HG03521 (cell line): Measurements from ENCODE around the gene ENTPD1.
"Not testable (repeated sequence)": the region's sequence is repeated elsewhere in the genome, so short reads cannot be mapped to it uniquely, and the experiment has no call there.

Experiments
- ATAC-seq: cut with Tn5 transposase; IDR thresholded peaks from one replicate; pipeline ENCODE4 v1.9.1; 2021; ENCODE audit warnings: mild to moderate bottlenecking, moderate library complexity; ENCODE audit not compliant: unreplicated experiment

The ENTPD1 gene

DNA sequence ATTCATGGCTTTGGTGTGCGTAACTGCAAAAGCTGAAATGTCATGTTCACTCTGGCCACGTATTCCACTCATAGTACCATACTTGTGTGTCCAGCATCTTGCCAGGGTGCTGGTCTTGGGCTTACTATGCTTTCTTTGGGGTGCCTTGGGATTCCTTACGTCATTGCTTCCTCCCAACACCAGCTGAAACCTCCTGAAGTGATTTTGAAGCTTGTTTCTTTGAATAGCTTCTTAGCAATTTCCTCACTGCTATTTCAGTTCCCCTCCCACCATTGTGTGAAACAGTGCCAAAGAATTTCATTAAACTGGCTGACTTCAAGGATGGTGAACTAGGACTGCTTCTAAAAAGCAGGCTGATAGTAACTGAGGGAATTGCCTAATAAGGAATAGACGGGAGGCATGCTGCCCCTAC, 36.9 kb downstream of the ENTPD1 start:
- ATAC-seq: no peak

DNA sequence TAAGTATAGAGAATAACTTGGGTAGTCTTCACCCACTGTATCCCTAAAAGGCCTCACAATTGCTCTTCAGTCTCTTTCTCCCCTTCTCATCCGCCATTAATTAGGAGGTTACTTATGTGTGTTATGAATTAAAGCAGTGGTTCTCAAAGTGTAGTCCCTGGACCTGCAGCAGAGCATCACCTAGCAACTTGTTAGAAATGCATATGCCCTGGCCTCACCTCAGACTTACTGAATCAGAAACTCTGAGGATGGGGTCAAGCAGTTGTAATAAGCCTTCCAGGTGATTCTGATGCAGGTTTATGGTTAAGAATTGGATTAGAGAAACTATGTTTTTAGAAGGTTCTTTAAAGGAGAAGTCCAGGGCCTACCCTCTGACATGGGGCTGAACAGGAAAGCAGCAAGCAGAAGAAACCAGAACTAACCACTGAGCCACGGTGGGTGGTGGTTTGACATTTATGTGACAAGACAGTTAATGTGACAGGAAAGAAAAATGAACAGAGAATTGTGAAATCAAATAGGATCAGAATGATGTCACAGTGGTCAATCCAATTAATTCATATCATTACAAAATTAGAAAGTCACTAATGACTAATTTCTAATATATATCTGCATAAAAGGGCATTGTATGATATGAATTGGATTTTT, 37.6 kb downstream of the ENTPD1 start:
- no peak for ATAC-seq

DNA sequence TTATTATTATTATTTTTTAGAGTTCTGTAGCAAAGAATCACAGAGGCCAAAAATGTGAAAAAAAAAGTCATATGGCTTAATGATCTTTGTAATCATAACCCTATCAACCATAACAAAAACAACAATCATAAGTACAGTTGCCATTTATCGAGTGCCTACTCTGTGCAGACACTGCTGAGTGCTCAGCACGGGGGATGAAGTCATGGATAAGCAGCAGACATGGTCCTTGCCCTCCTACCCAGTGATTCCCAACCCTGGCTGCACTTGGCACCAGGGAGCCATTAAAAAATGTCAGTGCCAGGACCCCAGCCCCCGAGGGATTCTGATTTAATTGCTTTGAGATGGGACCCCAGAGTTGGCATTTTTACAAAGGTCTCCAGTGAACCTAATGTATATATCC, 38.2 kb downstream of the ENTPD1 start:
- no peak for ATAC-seq

DNA sequence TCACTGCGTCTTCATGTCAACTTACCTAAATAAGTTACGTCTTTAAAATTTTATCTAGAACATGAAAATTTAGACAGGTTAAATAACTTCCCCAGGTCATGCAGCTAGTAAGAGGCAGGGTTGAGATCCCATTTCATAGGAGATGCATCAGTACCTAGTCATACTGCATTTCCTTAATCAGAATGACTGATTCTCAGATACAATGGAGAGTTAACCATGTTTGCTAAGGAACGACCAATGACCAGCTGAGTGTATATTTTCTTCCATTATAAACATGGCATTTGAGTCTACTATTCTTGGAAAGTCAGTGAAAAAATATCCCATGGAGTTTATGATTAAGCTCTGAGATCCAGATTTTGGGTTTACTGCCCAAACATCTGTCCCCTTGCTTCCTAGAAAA, 39.6 kb downstream of the ENTPD1 start:
- no peak for ATAC-seq

DNA sequence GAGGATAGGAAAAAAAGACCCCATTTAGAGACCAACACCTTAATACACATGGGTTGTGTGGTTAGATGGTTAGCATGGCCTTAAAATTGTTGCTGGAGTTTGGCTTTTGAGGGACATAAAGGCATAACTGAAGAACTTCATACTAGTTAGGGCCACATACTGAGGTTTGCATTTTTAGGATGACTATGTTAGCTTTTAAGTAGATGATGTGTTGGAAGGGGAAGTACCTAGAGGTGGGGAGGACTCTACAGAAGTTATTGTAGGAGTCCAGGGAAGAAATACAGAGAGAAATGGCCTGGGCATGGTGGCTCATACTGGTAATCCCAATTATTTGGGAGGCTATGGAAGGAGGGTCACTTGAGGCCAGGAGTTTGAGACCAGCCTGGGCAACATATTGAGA, 40.5 kb downstream of the ENTPD1 start:
- ATAC-seq: no peak

DNA sequence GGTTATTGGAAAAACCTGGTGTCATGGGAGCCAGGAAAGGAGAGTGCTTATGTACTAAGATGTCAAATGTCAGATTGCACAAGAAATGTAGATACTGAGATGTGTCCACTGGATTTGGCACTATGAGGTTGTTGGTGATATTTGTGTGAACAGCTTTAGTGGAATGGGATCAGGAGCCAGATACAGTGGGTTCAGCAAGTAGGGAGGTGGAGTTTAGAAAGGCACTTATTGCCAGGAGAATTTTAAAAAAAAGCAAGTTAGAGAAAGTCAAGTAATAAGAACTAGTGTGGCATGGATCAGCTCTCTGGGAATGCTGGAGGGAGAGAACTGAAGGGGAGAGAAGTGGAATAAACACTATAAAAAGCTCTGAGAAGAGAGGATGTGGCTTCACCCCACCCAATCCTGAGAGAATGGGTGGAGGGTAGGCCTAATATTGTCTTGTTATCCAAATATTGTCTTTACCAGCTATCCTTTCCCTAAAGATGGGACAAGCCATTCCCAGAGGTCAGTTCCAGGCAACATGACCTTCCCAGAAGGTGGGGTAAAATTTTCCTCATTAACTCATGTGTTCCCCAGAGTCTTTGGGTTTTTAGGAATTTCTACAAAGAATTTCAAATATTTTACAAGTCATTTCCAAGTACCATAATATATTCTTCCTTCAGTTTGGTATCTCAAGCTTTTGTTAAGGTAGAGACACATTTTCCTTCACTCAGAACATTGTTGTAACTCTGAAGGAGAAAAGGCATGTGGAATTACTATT, 42.3 kb downstream of the ENTPD1 start:
- no peak for ATAC-seq

DNA sequence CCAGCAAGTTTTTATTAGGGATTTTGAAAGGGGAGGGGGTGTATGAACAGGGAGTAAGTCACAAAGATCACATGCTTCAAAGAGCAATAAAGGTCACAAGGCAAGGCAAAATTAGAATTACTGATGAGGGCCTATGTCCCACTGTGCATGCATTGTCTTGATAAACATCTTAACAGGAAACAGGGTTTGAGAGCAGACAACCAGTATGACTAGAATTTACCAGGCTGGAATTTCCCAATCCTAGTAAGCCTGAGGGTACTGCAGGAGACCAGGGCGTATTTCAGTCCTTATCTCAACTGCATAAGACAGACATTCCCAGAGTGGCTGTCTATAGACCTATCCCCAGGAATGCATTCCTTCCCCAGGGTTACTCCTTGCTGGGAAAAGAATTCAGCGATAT, 44.3 kb downstream of the ENTPD1 start:
- ATAC-seq: not testable (repeated sequence)

DNA sequence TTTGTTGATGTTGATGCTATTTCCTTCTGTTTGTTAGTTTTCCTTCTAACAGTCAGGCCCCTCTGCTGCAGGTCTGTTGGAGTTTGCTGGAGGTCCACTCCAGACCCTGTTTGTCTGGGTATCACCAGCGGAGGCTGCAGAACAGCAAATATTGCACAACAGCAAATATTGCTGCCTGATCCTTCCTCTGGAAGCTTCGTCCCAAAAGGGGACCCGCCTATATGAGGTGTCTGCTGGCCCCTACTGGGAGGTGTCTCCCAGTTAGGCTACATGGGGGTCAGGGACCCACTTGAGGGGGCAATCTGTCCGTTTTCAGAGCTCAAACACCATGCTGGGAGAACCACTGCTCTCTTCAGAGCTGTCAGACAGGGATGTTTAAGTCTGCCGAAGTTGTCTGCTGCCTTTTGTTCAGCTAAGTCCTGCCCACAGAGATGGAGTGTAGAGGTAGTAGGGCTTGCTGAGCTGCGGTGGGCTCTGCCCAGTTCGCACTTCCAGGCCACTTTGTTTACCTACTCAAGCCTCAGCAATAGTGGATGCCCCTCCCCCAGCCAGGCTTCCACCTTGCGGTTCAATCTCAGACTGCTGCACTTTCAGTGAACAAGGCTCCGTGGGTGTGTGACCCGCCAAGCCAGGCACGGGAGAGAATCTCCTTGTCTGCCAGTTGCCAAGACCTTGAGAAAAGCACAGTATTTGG, 50.9 kb downstream of the ENTPD1 start:
- not testable (repeated sequence) for ATAC-seq

DNA sequence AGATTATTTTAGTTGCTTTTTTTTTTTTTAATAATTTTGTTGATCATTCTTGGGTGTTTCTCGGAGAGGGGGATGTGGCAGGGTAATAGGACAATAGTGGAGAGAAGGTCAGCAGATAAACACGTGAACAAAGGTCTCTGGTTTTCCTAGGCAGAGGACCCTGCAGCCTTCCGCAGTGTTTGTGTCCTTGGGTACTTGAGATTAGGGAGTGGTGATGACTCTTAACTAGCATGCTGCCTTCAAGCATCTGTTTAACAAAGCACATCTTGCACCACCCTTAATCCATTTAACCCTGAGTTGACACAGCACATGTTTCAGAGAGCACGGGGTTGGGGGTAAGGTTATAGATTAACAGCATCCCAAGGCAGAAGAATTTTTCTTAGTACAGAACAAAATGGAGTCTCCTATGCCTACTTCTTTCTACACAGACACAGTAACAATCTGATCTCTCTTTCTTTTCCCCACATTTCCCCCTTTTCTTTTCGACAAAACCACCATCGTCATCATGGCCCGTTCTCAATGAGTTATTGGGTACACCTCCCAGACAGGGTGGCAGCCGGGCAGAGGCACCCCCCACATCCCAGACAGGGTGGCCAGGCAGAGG, 52.8 kb downstream of the ENTPD1 start:
- ATAC-seq: not testable (repeated sequence)

DNA sequence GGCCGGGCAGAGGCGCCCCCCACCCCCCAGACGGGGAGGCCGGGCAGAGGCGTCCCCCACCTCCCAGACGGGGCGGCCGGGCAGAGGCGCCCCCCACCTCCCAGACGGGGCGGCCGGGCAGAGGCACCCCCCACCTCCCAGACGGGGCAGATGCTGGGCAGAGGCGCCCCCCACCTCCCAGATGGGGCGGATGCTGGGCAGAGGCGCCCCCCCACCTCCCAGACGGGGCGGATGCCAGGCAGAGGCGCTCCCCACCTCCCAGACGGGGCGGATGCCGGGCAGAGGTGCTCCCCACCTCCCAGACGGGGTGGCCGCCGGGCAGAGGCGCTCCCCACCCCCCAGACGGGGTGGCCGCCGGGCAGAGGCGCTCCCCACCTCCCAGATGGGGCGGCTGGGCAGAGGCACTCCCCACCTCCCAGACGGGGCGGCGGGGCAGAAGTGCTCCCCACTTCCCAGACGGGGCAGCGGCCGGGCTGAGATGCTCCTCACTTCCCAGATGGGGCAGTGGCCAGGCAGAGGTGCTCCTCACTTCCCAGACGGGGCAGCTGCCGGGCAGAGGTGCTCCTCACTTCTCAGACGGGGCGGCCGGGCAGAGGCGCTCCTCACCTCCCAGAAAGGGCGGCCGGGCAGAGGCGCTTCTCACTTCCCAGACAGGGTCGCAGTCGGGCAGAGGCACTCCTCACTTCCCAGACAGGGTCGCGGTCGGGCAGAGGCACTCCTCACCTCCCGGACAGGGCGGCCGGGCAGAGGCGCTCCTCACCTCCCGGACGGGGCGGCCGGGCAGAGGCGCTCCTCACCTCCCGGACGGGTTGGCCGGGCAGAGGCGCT, 53.6 kb downstream of the ENTPD1 start:
- ATAC-seq: no peak

DNA sequence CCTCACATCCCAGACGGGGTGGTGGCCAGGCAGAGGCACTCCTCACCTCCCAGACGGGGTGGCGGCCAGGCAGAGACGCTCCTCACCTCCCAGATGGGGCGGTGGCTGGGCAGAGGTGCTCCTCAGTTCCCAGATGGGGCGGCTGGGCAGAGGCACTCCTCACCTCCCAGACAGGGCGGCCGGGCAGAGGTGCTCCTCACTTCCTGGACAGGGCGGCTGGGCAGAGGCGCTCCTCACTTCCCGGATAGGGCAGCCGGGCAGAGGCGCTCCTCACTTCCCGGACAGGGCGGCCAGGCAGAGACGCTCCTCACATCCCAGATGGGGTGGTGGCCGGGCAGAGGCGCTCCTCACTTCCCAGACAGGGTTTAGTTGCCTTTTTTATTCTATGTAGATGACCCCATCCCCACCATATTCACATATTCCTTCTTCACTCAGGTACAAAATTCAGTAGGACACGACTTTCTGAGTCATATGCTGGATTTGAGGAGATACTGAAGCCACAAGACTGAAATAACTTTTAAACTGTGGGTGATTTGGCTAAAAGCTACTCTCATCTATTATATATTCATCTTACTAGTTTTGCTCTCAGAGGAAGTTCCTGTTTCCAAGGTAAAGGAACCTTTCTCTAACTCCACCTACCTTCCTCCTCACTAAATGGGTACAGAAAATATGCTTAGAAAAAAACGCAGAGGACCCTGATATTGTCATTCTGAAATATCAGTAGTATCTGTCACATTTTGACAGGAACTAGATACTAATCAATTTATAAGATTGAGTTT, 54.4 kb downstream of the ENTPD1 start:
- ATAC-seq: no peak

DNA sequence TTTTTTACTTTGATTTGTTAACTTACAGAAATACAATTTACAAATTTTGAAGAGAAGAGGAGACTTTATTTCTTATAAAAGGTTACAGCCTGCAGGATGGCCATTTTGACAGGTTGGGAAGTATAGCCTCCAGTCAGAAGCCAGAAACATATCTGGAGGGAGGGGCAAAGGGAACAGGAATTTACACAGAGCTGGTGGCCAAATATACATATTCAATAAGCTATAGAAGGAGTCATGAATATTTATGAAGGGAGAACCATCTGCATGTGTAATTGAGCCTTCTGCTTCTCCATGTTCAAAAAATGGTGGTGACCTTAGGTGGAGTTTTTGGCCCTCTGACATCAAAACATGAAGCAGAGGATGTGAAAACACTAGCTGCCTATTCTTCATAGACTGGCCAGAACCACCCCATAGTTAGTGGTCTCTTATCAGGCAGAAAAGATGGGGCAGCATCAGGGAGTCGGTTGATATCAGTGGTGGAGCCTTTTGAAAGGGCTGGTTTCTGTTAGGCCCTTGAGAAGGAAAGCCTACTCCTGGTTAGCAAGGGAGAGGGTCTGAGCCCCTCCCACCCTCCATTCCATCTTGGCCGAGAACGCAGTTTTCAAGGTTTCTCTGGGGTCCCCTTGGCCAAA, 57.2 kb downstream of the ENTPD1 start:
- ATAC-seq: no peak

DNA sequence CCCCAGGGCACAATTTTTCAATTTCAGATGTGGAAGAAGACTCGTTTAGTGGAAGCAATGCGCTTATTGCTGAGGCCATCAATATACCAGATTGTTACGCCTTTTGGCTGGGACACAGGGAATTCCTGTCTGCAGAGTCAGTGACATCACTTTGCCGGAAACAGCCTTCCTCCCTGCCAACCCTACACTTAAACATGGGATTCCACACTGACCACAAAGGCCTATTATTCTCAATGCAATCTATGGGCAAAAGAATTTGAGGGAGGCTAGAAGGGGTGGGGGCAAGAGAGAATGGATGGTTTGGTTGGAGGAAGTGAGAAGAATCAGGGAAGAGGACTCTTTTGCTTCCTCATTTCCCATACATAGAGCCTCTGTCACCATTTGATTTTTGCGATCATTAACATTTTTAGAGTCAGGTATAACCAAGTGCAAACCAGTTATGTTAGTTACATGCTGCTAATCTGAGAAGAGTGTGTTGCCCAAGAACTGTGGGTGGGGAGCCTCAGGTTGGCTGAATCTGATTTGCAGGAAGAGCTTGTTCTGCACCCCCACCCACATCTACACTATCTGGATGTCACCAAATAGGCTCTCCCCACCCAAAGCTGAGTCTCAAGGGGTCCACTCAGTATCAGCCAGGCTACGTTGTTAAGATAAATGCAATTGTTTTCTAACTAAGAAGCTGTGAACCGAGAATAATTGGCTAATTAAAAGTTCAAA, 58.2 kb downstream of the ENTPD1 start:
- no peak for ATAC-seq

DNA sequence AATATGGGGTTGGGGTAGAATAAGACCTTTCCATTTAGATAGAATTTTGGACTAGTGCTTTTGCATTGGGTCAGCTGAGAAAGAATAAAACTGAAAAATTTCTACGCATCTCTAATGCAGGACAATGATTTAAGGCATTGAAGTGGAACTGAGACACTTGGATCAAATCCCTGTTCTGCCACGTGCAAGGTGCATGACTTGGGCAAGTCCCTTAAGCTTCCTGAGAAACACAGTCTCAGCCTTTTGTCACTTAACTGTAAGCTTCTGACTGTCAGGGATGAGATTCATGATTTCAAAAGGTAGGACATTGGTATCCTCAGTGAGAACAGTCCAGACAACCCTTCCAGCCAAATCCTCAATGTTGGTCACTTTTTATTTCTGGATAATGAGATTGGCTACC, 59.2 kb downstream of the ENTPD1 start:
- no peak for ATAC-seq

DNA sequence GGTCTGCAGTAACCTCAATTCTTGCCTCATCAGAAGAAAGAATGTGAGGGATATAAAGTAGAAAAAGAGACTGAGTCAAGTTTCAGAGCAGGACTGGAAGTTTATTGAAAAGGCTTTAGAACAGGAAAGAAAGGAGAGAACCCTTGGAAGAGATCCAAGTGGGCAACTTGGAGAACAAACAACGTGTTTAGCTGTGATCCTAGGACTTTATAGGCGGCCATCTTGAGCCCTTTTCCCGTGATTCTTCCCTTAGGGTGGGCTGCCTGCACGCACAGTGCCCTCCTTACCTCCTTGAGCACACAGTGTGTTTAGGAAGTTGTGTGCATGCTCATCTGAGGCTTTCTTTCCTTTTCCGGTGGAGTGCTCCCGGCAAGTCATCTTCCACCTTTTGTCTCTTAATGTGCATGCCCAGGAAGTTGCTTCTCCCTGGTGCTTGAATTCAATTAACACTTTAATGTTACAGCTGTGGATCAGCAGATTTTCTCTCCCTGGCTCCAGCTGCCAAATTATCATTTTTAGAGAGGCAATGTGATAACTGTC, 59.8 kb downstream of the ENTPD1 start:
- ATAC-seq: no peak

DNA sequence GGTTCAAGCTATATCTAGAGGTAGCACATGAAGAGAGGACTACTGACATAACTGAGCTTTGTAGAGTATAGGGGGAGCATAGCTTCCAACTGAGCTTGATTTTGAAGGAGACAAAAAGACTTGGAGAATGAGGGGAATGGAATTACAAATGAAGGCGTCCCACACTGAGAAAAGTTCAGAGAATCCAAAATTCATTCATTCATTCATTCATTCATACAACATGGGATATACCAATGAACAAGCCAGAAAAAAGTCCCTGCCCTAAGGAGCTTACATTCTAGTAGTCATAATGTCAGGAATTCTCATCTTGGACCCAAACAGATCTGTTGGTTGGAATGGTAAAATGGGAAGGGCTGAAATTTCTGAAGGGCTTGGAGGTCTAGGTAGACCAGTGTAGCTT, 62.0 kb downstream of the ENTPD1 start:
- no peak for ATAC-seq

DNA sequence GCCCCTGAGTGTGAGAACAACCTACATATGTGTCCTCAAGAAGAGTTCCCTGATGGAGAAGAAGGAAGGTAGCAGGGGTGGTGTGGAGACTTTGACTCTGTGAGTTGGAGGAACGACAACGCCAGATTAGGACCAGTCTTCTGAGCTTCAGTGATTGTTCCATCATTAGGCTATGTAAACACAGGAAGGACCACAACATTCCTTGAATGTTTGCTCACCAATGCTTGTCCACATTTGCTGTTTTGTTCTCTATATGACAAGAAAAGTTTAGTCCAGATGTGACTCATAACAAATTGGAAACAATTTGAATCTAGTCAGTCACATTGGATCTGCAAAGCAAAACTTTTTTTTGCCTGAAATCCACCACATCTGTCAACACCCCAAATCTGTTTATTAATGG, 62.7 kb downstream of the ENTPD1 start:
- no peak for ATAC-seq

DNA sequence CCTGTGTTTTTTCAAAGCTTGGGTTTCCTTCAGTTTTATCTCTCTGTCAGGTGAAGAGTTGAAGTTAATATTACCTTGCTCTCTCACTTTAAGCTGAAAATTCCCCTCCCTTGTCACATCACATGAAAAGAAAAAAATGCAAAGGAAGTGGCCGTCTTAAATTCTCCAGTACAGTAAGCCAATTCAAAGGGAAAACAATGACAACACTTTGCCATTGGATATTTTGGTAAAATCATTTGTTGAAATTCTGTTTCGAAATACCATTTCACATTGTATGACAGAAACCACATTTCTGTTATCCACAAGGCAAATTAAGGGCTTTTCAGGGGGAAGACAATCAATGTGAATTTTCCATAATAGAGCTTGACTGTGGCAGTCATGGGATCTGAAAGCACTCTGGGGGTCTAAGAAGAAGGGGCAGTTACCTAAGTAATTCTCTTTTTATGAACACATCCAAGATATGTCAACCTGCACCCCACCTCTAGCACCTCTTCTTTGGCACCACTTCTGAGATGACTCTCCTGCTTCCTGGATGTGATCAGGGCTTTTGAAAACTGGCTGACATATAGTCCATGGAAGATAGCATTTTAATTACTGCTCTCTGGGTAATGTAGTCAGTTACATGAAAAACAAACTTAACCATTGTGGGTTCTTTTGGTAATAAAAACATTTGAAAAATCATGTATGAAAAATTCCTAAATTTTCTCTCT, 63.8 kb downstream of the ENTPD1 start:
- ATAC-seq: no peak
